B cell (primary cell): ENCODE data around the gene STRADB.

Source experiments
- CTCF ChIP-seq: fragments of 200-600 bp; IDR thresholded peaks from one replicate; pipeline ENCODE4 v1.8.0; 2022; ENCODE audit warnings: antibody characterized with exemption, mild to moderate bottlenecking
- EZH2 ChIP-seq: IDR thresholded peaks from 2 replicates; pipeline ENCODE4 v1.6.1; 2012; ENCODE audit warnings: borderline replicate concordance, low read depth, mild to moderate bottlenecking, moderate library complexity, low read length; ENCODE audit not compliant: insufficient read depth, poor library complexity, severe bottlenecking

- peak; percentile 2 for TF ChIP-seq CTCF
- TF ChIP-seq EZH2, result no peak
These were observed 750 bp downstream of the STRADB start for GRCh38 chr2:201452058-201452921.
